Osteoblast (primary cell): ENCODE data around the gene PPM1F. TPM values are rescaled to one million over a fixed set of nuclear protein-coding genes. Genes with fewer than 3 reads are reported as not detected.

ENCODE experiments used
- DNase-seq: peaks from one replicate; pipeline ENCODE4 v3.0.0; 2011; ENCODE audit warnings: low spot score, mixed read lengths; ENCODE audit not compliant: insufficient read length; ENCODE audit errors: missing footprints
- H2AFZ ChIP-seq: 2 replicates; pipeline ENCODE4 v1.6.0; 2011; ENCODE audit warnings: mild to moderate bottlenecking, low read length
- H3K27ac ChIP-seq: 2 replicates; pipeline ENCODE4 v1.5.1; 2011; ENCODE audit warnings: mild to moderate bottlenecking, low read depth, low read length, moderate library complexity
- H3K27me3 ChIP-seq: 2 replicates; pipeline ENCODE4 v1.6.0; 2012; ENCODE audit warnings: mild to moderate bottlenecking, control low read depth, inconsistent platforms, low read length, moderate library complexity; ENCODE audit not compliant: insufficient read depth
- H3K36me3 ChIP-seq: 2 replicates; pipeline ENCODE4 v1.5.1; 2011; ENCODE audit warnings: mild to moderate bottlenecking, low read length, control low read depth, moderate library complexity; ENCODE audit not compliant: insufficient read depth
- H3K4me1 ChIP-seq: 2 replicates; pipeline ENCODE4 v1.5.1; 2011; ENCODE audit warnings: mild to moderate bottlenecking, low read length, control low read depth, moderate library complexity; ENCODE audit not compliant: insufficient read depth
- H3K4me2 ChIP-seq: 2 replicates; pipeline ENCODE4 v1.6.0; 2011; ENCODE audit warnings: mild to moderate bottlenecking, low read length; ENCODE audit not compliant: insufficient read depth
- H3K4me3 ChIP-seq: fragments of 200-600 bp; sonication (generic); 3 replicates; pipeline ENCODE4 v1.5.1; 2012; ENCODE audit warnings: mild to moderate bottlenecking, low read length, inconsistent platforms; ENCODE audit not compliant: insufficient read depth
- H3K79me2 ChIP-seq: 2 replicates; pipeline ENCODE4 v1.6.0; 2012; ENCODE audit warnings: mild to moderate bottlenecking, low read length, control low read depth, inconsistent platforms; ENCODE audit not compliant: insufficient read depth
- H3K9me3 ChIP-seq: 2 replicates; pipeline ENCODE4 v1.5.1; 2011; ENCODE audit warnings: low read depth, low read length, control low read depth
- H4K20me1 ChIP-seq: 2 replicates; pipeline ENCODE4 v1.6.0; 2012; ENCODE audit warnings: mild to moderate bottlenecking, low read length, control low read depth; ENCODE audit not compliant: insufficient read depth
- CTCF ChIP-seq: IDR thresholded peaks from 2 replicates; pipeline ENCODE4 v1.5.1; 2011; ENCODE audit warnings: mild to moderate bottlenecking, low read depth, low read length, moderate library complexity; ENCODE audit errors: extremely low read depth
- total RNA-seq: library from RNA; depleted of rRNA; stranded (reverse); fragments of >200 nt; gene quantifications from 2 replicates; pipeline ENCODE4 v1.2.3, GENCODE V29; 2012

PPM1F gene
- total RNA-seq, 1 donor = 22.8 TPM

- H3K79me2 ChIP-seq = peaks cover 66% of the 10 kb centered on the region
- TF ChIP-seq CTCF = no peak
These were observed 27.9 kb upstream of the PPM1F start for GRCh38 chr22:21980547-21980946.

GRCh38 chr22:21978564-21979386 is 26.1 kb upstream of the PPM1F start:
- Histone ChIP-seq H3K4me3 (no peak overlapping the region), H3K4me1 (peaks cover 8% of the 10 kb centered on the region), H3K4me2 (no peak overlapping the region), H3K36me3 (peaks cover 14% of the 10 kb centered on the region), H3K79me2 (peaks cover 74% of the 10 kb centered on the region), H3K27me3 (no peaks in the 10 kb centered on the region), H2AFZ (no peak overlapping the region), H4K20me1 (peaks cover 38% of the 10 kb centered on the region), H3K9me3 (no peaks in the 10 kb centered on the region), H3K27ac (no peak overlapping the region)
- peak; percentile 4 for DNase-seq
- TF ChIP-seq CTCF = no peak

More at GRCh38 chr22:21980547-21980946, 27.9 kb upstream of the PPM1F start:
- Histone ChIP-seq H3K4me2 (no peak overlapping the region), H3K4me1 (peaks cover 8% of the 10 kb centered on the region), H4K20me1 (peaks cover 31% of the 10 kb centered on the region), H3K9me3 (no peaks in the 10 kb centered on the region), H2AFZ (no peak overlapping the region), H3K36me3 (peaks cover 1% of the 10 kb centered on the region), H3K27me3 (no peaks in the 10 kb centered on the region), H3K27ac (no peak overlapping the region), H3K4me3 (no peak overlapping the region)
- DNase-seq = no peak

DNA sequence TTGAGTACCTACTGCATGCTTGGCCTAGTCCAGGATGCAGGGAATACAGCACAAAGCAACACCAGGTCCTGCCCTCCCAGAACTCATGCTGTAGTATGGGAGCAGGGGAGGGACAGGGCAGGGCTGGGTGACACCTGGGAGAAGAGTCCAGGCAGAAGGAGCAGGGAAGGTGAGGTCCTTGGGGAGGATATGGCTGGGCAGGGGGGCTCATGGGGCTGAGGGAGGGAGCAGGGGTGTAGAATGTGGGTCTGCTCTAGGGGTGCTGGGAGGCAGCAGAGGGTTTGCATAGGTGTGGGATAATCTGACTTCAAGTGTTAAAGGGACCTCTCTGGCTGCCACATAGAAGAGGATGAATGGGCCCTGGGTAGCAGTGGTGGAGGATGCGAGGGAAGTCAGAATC is 25.2 kb upstream of the PPM1F start:
- no peak overlapping the region for H3K4me3 ChIP-seq
- no peak for TF ChIP-seq CTCF
- H3K4me2 ChIP-seq = no peak overlapping the region
- H3K9me3 ChIP-seq = no peaks in the 10 kb centered on the region
- peaks cover 8% of the 10 kb centered on the region for H3K4me1 ChIP-seq
- peaks cover 38% of the 10 kb centered on the region for H4K20me1 ChIP-seq
- H3K27ac ChIP-seq = no peak overlapping the region
- no peaks in the 10 kb centered on the region for H3K27me3 ChIP-seq
- peak; percentile 19 for DNase-seq
- no peak overlapping the region for H2AFZ ChIP-seq
- peaks cover 74% of the 10 kb centered on the region for H3K79me2 ChIP-seq
- H3K36me3 ChIP-seq = peaks cover 14% of the 10 kb centered on the region

DNA sequence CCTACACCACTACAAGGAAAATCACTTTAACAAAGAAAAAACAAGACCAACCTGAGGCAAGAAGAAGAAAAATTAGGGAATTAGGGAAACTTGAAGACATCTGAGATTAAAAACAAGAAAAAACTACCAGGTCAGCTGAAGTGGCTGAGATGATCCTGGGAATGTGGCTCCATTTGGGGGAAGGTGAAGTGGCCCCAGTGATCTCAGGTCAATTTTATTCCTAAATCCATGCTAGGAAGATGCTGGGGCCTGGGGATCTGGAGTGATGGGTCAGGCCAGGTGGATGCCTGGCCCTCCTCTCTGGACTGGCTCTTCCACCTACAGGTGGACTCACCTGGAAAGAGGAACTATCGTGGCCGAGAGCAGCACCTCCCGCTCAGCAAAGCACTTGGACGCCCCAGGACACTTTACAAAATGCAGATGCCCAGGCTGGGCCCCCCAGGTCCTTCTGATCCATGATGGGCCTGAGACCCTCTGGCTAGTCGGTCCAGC is 23.3 kb upstream of the PPM1F start:
- no peaks in the 10 kb centered on the region for H3K9me3 ChIP-seq
- peaks cover 55% of the 10 kb centered on the region for H3K79me2 ChIP-seq
- H3K4me1 ChIP-seq = no peaks in the 10 kb centered on the region
- no peak overlapping the region for H2AFZ ChIP-seq
- H4K20me1 ChIP-seq = peaks cover 46% of the 10 kb centered on the region
- no peaks in the 10 kb centered on the region for H3K27me3 ChIP-seq
- no peak overlapping the region for H3K4me3 ChIP-seq
- peaks cover 29% of the 10 kb centered on the region for H3K36me3 ChIP-seq
- no peak overlapping the region for H3K27ac ChIP-seq
- no peak for TF ChIP-seq CTCF
- peak; percentile 60 for DNase-seq
- no peak overlapping the region for H3K4me2 ChIP-seq
